ENCODE data around the gene SPATS2.

Gene SPATS2

GRCh38 chr12:49397000-49397399 is 29.7 kb downstream of the SPATS2 start:
- in situ Hi-C loops (cut with MboI; ENCODE audit: low sequenced_read_pairs, unreplicated experiment) = no loop called here
- TF ChIP-seq, protein P1, sequence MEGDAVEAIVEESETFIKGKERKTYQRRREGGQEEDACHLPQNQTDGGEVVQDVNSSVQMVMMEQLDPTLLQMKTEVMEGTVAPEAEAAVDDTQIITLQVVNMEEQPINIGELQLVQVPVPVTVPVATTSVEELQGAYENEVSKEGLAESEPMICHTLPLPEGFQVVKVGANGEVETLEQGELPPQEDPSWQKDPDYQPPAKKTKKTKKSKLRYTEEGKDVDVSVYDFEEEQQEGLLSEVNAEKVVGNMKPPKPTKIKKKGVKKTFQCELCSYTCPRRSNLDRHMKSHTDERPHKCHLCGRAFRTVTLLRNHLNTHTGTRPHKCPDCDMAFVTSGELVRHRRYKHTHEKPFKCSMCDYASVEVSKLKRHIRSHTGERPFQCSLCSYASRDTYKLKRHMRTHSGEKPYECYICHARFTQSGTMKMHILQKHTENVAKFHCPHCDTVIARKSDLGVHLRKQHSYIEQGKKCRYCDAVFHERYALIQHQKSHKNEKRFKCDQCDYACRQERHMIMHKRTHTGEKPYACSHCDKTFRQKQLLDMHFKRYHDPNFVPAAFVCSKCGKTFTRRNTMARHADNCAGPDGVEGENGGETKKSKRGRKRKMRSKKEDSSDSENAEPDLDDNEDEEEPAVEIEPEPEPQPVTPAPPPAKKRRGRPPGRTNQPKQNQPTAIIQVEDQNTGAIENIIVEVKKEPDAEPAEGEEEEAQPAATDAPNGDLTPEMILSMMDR (IDR thresholded peaks at IDR 0.05; ENCODE audit: borderline replicate concordance, control extremely low read depth, extremely low read depth, insufficient read depth, missing control alignments) = no peak
- DNase-seq (ENCODE audit: low spot score) = no peak

DNA sequence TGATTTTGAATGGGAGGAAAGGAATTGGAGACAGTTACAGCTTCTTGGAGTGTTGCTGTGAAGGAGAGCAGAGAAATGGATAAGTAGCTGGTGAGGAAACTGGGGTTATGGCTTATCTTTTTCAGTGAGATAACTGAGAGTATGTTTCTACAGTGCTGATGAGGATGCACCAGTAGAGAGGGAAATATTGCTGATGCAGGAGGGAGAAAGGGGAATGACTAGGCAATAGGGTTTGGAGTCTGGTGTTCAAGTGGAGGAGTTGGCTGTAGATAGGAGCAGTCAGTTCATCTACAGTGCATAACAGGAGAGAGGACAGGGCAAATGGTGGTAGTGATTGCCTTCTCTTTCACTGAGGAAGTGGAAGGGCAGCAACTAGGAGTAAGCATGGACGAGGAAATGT is 33.0 kb downstream of the SPATS2 start:
- in situ Hi-C loops (cut with MboI; ENCODE audit: low sequenced_read_pairs, unreplicated experiment) = no loop called here
- DNase-seq (ENCODE audit: low spot score) = no peak
- TF ChIP-seq, protein P1 (IDR thresholded peaks at IDR 0.05; ENCODE audit: borderline replicate concordance, control extremely low read depth, extremely low read depth, insufficient read depth, missing control alignments) = no peak

DNA sequence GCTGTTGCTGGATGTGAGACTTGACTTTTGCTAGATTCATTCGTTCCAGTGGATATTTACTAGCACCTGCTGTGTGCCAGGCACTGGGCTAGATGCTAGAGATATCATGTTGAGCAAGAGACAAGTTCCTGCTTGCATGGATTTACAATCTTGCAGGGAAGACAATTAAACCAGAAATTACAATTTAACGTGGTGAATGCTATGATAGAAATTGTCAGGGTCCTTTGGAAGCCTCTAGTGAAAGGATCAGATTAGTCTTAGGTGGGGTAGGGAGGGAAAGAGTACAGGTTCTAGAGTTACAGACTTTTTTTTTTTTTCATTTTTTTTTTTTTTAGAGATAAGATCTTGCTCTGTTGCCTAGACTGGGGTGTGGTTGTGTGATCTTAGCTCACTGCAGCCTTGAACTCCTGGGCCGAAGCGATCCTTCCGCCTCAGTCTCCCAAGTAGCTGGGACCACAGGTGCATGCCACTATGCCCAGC is 36.7 kb downstream of the SPATS2 start:
- no peak for DNase-seq (ENCODE audit: low spot score)
- TF ChIP-seq, protein P1 (IDR thresholded peaks at IDR 0.05; ENCODE audit: borderline replicate concordance, control extremely low read depth, extremely low read depth, insufficient read depth, missing control alignments) = no peak
- in situ Hi-C loops (cut with MboI; ENCODE audit: low sequenced_read_pairs, unreplicated experiment) = no loop called here

DNA sequence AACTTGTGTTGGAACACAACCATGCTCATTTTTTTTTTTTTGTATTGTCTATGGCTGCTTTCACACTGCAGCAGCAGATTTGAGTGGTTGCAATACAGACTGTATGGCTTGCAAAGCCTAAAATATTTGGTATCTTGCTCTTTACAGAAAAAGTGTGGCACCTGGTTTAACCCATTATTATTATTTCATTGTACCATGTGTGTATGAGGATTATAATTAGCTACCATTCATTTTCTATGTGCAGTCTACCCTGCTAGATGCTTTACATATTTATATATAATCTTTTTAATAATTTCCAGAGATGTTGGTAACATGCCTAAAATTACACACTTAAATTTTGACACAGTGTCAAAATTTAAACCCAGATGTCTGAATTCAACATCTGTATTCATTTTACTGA is 37.7 kb downstream of the SPATS2 start:
- in situ Hi-C loops (cut with MboI; ENCODE audit: low sequenced_read_pairs, unreplicated experiment) = no loop called here
- no peak for DNase-seq (ENCODE audit: low spot score)
- TF ChIP-seq, protein P1 (IDR thresholded peaks at IDR 0.05; ENCODE audit: borderline replicate concordance, control extremely low read depth, extremely low read depth, insufficient read depth, missing control alignments) = no peak

GRCh38 chr12:49410818-49411217 is 43.6 kb downstream of the SPATS2 start:
- no peak for DNase-seq (ENCODE audit: low spot score)
- in situ Hi-C loops (cut with MboI; ENCODE audit: low sequenced_read_pairs, unreplicated experiment) = no loop called here
- TF ChIP-seq, protein P1 (IDR thresholded peaks at IDR 0.05; ENCODE audit: borderline replicate concordance, control extremely low read depth, extremely low read depth, insufficient read depth, missing control alignments) = no peak

DNA sequence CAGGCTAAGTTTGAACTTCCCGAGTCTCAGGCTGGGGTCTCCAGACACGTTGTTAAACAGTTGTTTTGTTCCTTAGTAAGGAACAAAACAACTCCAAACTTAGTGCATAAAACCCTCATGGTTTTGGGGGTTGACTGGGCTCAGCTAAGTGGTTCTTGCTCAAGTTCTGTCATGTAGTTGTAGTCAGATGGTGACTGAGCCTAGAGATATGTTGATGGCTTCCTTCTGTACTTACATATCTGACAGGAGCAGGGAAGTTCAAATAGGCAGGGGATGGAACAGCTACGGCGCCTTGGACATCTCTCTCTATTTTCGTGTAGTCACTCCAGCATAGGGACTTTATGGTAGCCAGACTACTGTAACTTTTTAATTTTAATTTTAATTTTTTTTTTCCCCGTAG is 45.7 kb downstream of the SPATS2 start:
- in situ Hi-C loops (cut with MboI; ENCODE audit: low sequenced_read_pairs, unreplicated experiment) = no loop called here
- TF ChIP-seq, protein P1 (IDR thresholded peaks at IDR 0.05; ENCODE audit: borderline replicate concordance, control extremely low read depth, extremely low read depth, insufficient read depth, missing control alignments) = no peak
- DNase-seq (ENCODE audit: low spot score) = no peak

DNA sequence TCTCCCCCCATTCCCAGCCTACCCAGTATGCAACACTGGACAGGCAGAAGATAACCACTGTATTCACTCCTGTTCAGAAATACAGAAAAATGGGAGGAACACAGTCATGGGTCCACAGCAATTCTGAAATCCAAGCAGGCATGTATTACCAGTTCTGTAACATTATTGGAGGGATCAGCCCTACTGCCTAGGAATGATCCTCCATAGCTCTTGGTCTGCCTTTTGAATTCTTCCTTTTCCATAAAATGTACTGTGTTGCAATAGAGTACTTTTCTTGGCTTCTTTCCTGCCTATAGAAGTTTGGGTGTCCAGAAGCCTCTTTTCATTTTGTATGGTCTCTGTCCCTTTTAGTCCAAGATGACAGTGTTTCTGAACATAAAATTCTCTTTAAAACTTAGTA is 46.5 kb downstream of the SPATS2 start:
- in situ Hi-C loops (cut with MboI; ENCODE audit: low sequenced_read_pairs, unreplicated experiment) = no loop called here
- DNase-seq (ENCODE audit: low spot score) = no peak
- TF ChIP-seq, protein P1 (IDR thresholded peaks at IDR 0.05; ENCODE audit: borderline replicate concordance, control extremely low read depth, extremely low read depth, insufficient read depth, missing control alignments) = no peak
